Spleen (tissue), 11 donors: ENCODE data around the gene SHISA4. TPM values are rescaled to one million over a fixed set of nuclear protein-coding genes. Genes with fewer than 3 reads are reported as not detected.
"Not testable (repeated sequence)": the region's sequence is repeated elsewhere in the genome, so short reads cannot be mapped to it uniquely, and the experiment has no call there.

Source experiments
- DNase-seq: peaks from one replicate; pipeline ENCODE4 v3.0.0-alpha.2; 2020
- H3K27ac ChIP-seq, 8 donors: fragments of 200-600 bp; sonication (generic) in 7 of 8; 1 replicate in 4 of 8; 2 replicates in 4 of 8; pipeline versions ENCODE4 v1.5.0 to v1.8.0; 2016 to 2021; ENCODE audit warnings: inconsistent platforms in 4 of 8, mild to moderate bottlenecking in 4 of 8, moderate library complexity in 1 of 8
- H3K27me3 ChIP-seq, 7 donors: fragments of 200-600 bp; sonication (generic) in 6 of 7; replicated peaks in 1 of 7; 1 replicate in 4 of 7; 2 replicates in 3 of 7; pipeline versions ENCODE4 v1.5.0 to v1.8.0; 2016 to 2021; ENCODE audit warnings: inconsistent platforms in 3 of 7, mild to moderate bottlenecking in 1 of 7
- H3K36me3 ChIP-seq, 6 donors: fragments of 200-600 bp; sonication (generic) in 5 of 6; 1 replicate in 4 of 6; 2 replicates in 2 of 6; pipeline versions ENCODE4 v1.5.0 to v1.8.0; 2016 to 2021; ENCODE audit warnings: inconsistent platforms in 2 of 6
- H3K4me1 ChIP-seq, 6 donors: fragments of 200-600 bp; sonication (generic) in 5 of 6; 1 replicate in 3 of 6; 2 replicates in 3 of 6; pipeline versions ENCODE4 v1.5.0 to v1.8.0; 2016 to 2021; ENCODE audit warnings: inconsistent platforms in 3 of 6
- H3K4me3 ChIP-seq, 8 donors: fragments of 200-600 bp; sonication (generic) in 7 of 8; 1 replicate in 4 of 8; 2 replicates in 4 of 8; pipeline versions ENCODE4 v1.5.0 to v1.8.0; 2016 to 2021; ENCODE audit warnings: inconsistent platforms in 4 of 8, mild to moderate bottlenecking in 4 of 8, moderate library complexity in 2 of 8
- H3K9me3 ChIP-seq, 8 donors: fragments of 200-600 bp; sonication (generic) in 7 of 8; 1 replicate in 4 of 8; 2 replicates in 4 of 8; pipeline versions ENCODE4 v1.5.0 to v1.8.0; 2016 to 2021; ENCODE audit warnings: inconsistent platforms in 4 of 8
- POLR2A ChIP-seq, 3 donors: fragments of 450-650 bp; IDR thresholded peaks; one replicate each; pipeline ENCODE4 v1.5.1; 2017; ENCODE audit warnings: antibody characterized with exemption in 3 of 3, mild to moderate bottlenecking in 1 of 3
- POLR2AphosphoS5 ChIP-seq, 3 donors: sonication (generic); formaldehyde crosslinking; IDR thresholded peaks; one replicate each; pipeline ENCODE4 v1.5.1; 2017; ENCODE audit warnings: antibody characterized with exemption in 3 of 3
- WGBS, 5 donors: extraction: QIAGEN DNeasy Blood & Tissue Kit in 3 of 5; methylation state at CpG; one replicate each; pipeline versions ENCODE4 v1.1.5 to v1.1.7; 2013 to 2018; 5-methylcytosine and 5-hydroxymethylcytosine counted together
- intact Hi-C: fragments of 100-400 bp; cut with DNase I; formaldehyde crosslinking; loops from one replicate; pipeline ENCODE4 v1.15.0; 2023; ENCODE audit warnings: low total_unique reads
- polyA plus RNA-seq, 3 donors: library from polyadenylated mRNA; stranded (reverse); fragments of 200-250 nt; gene quantifications; one replicate each; pipeline ENCODE4 v1.2.1, GENCODE V29; 2013
- total RNA-seq, 7 donors: library from RNA; depleted of rRNA in 3 of 7; stranded (reverse); fragments of >200 nt in 3 of 7; fragmentation: NEBNext Ultra II Directional in 4 of 7; extraction: Animal tissue kit (Norgen Biotek cat#: 25700) in 4 of 7; gene quantifications; one replicate each; pipeline versions ENCODE4 v1.1.0 to v1.2.1, GENCODE V29; 2016 to 2021
- TF ChIP-seq, protein P1 (sequence below), 11 experiments: fragments of 200-600 bp in 7 of 11; fragments of 450-650 bp in 4 of 11; sonication (generic) in 4 of 11; IDR thresholded peaks in 8 of 11; conservative IDR thresholded peaks in 3 of 11; 1 replicate in 7 of 11; 2 replicates in 4 of 11; pipeline versions ENCODE4 v1.4.0 to v1.8.0; 2016 to 2021; ENCODE audit warnings: antibody characterized with exemption in 11 of 11, inconsistent platforms in 4 of 11, mild to moderate bottlenecking in 1 of 11
- donor health status: healthy with polysubstance abuse.
- donor health status: DM: no; HTN: no; CAD: no; lungs with moderate emphysema.
- donor health status: DM: no; HTN: no; CAD: no.
- donor health status: Bipolar disorder and iron deficiency.
- donor health status: healthy.
- donor health status: DM: no; HTN: no; CAD: no.
- donor health status: DM: yes; HTN: yes; CAD: no.

SHISA4 gene
- total and polyA plus RNA-seq, 10 donors, result 3.2 to 13.3 (median 6.2) TPM

GRCh38 chr1:201848230-201848629 is 40.5 kb upstream of the SHISA4 start:
- Histone ChIP-seq H3K4me1 (peaks cover 0 to 14% (median 0%) of the 10 kb centered on the region in 6 donors), H3K9me3 (no peaks in the 10 kb centered on the region), H3K27me3 (no peaks in the 10 kb centered on the region), H3K36me3 (peaks cover 0 to 69% (median 55%) of the 10 kb centered on the region in 6 donors), H3K4me3 (no peak overlapping the region), H3K27ac (no peak overlapping the region)
- no peak for TF ChIP-seq POLR2AphosphoS5 (IDR thresholded peaks at IDR 0.05)
- TF ChIP-seq, protein P1, sequence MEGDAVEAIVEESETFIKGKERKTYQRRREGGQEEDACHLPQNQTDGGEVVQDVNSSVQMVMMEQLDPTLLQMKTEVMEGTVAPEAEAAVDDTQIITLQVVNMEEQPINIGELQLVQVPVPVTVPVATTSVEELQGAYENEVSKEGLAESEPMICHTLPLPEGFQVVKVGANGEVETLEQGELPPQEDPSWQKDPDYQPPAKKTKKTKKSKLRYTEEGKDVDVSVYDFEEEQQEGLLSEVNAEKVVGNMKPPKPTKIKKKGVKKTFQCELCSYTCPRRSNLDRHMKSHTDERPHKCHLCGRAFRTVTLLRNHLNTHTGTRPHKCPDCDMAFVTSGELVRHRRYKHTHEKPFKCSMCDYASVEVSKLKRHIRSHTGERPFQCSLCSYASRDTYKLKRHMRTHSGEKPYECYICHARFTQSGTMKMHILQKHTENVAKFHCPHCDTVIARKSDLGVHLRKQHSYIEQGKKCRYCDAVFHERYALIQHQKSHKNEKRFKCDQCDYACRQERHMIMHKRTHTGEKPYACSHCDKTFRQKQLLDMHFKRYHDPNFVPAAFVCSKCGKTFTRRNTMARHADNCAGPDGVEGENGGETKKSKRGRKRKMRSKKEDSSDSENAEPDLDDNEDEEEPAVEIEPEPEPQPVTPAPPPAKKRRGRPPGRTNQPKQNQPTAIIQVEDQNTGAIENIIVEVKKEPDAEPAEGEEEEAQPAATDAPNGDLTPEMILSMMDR (IDR thresholded peaks at IDR 0.05 in 8 of 11, conservative IDR thresholded peaks at IDR 0.05 in 3 of 11), result no peak
- no peak for TF ChIP-seq POLR2A (IDR thresholded peaks at IDR 0.05)
- intact Hi-C loops, result no loop called here
- WGBS, 5 donors, result 93 to 99% (median 99%) methylated on average over 6 of the region's 6 CpGs
- DNase-seq, result no peak

GRCh38 chr1:201849372-201850052 is 39.2 kb upstream of the SHISA4 start:
- WGBS, 5 donors, result 89 to 98% (median 95%) methylated on average over 2 of the region's 2 CpGs
- intact Hi-C loops, result no loop called here
- DNase-seq, result no peak
- Histone ChIP-seq H3K36me3 (peaks cover 0 to 81% (median 68%) of the 10 kb centered on the region in 6 donors), H3K27ac (no peak overlapping the region), H3K4me3 (no peak overlapping the region), H3K9me3 (no peaks in the 10 kb centered on the region), H3K27me3 (no peaks in the 10 kb centered on the region), H3K4me1 (peaks cover 0 to 14% (median 0%) of the 10 kb centered on the region in 6 donors)
- TF ChIP-seq, protein P1 (IDR thresholded peaks at IDR 0.05 in 8 of 11, conservative IDR thresholded peaks at IDR 0.05 in 3 of 11), result no peak
- no peak for TF ChIP-seq POLR2AphosphoS5 (IDR thresholded peaks at IDR 0.05)
- no peak for TF ChIP-seq POLR2A (IDR thresholded peaks at IDR 0.05)

DNA sequence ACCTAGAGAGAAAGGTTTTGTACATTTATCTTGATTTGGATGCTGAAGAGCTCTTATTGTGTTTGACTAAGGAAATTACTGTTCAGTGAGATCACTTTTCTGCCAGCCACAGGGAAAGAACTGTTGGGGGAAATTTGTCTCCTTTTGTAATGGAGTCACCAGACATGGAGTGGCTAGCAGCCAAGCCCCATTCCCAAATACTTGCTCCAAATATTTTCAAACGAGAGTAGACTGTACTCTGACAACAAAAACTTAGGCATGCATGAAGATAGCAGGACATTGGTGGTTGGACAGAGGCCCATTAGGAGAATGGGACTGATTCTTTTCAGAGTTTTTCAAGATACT is 38.7 kb upstream of the SHISA4 start:
- WGBS, 5 donors, result 44 to 71% (median 68%) methylated on average over 1 of the region's 1 CpG

DNA sequence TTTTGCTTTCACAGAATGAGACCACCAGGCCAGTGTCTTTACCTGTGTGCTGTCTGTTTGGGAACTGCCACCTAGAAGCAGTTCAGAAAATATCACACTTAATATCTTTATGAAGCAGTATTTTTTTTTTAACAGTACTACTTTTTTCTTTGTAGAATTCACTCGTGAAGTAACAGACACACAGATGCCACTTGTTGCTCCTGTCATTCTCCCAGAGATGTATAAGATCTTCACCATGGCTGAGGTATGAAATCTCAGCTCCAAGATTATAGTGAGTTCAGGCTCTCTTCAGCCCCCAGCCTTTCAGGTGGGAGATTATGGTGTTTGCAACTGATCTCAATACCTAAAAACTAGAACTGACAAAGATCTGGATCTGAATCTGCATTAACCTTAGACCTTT is 36.7 kb upstream of the SHISA4 start:
- 86 to 100% (median 90%) methylated on average over 1 of the region's 1 CpG for WGBS, 5 donors
- Histone ChIP-seq H3K4me1 (no peaks in the 10 kb centered on the region), H3K36me3 (peaks cover 0 to 100% (median 86%) of the 10 kb centered on the region in 6 donors), H3K27ac (no peak overlapping the region), H3K27me3 (no peaks in the 10 kb centered on the region), H3K4me3 (no peak overlapping the region), H3K9me3 (no peaks in the 10 kb centered on the region)
- intact Hi-C loops, result no loop called here
- DNase-seq, result no peak
- TF ChIP-seq, protein P1 (IDR thresholded peaks at IDR 0.05 in 8 of 11, conservative IDR thresholded peaks at IDR 0.05 in 3 of 11), result no peak
- TF ChIP-seq POLR2AphosphoS5 (IDR thresholded peaks at IDR 0.05) (no peak), POLR2A (IDR thresholded peaks at IDR 0.05) (no peak)

More for the DNA sequence above, 38.7 kb upstream of the SHISA4 start:
- TF ChIP-seq, protein P1 (IDR thresholded peaks at IDR 0.05 in 8 of 11, conservative IDR thresholded peaks at IDR 0.05 in 3 of 11), result no peak
- no peak for TF ChIP-seq POLR2AphosphoS5 (IDR thresholded peaks at IDR 0.05)
- no peak for TF ChIP-seq POLR2A (IDR thresholded peaks at IDR 0.05)
- DNase-seq, result no peak
- Histone ChIP-seq H3K27me3 (no peaks in the 10 kb centered on the region), H3K36me3 (peaks cover 0 to 86% (median 70%) of the 10 kb centered on the region in 6 donors), H3K4me1 (peaks cover 0 to 14% (median 0%) of the 10 kb centered on the region in 6 donors), H3K9me3 (no peaks in the 10 kb centered on the region), H3K27ac (no peak overlapping the region), H3K4me3 (no peak overlapping the region)
- intact Hi-C loops, result no loop called here

- H3K27ac ChIP-seq, DNase-seq, intact Hi-C loops, H3K4me1 ChIP-seq, H3K4me3 ChIP-seq, H3K9me3 ChIP-seq, H3K27me3 ChIP-seq: not testable (repeated sequence)
- 95 to 100% (median 96%) methylated on average over 2 of the region's 2 CpGs for WGBS, 5 donors
- peaks cover 6 to 100% (median 86%) of the 10 kb centered on the region in 6 donors for H3K36me3 ChIP-seq
Measured at GRCh38 chr1:201856722-201857121, 32.0 kb upstream of the SHISA4 start.
